Gastrocnemius medialis (tissue), 4 donors: Measurements from ENCODE around the gene KCNG4.

Experiments
- POLR2A ChIP-seq, 2 donors: fragments of 450-650 bp; IDR thresholded peaks; one replicate each; pipeline ENCODE4 v1.6.1; 2017; ENCODE audit warnings: antibody characterized with exemption in 2 of 2, mild to moderate bottlenecking in 2 of 2, moderate library complexity in 2 of 2
- TF ChIP-seq, protein P1 (sequence below), 5 experiments: fragments of 450-650 bp in 3 of 5; fragments of 200-600 bp in 2 of 5; sonication (generic) in 2 of 5; IDR thresholded peaks in 4 of 5; conservative IDR thresholded peaks in 1 of 5; 1 replicate in 4 of 5; 2 replicates in 1 of 5; pipeline ENCODE4 v1.5.1; 2016 to 2019; ENCODE audit warnings: antibody characterized with exemption in 5 of 5, mild to moderate bottlenecking in 3 of 5, moderate library complexity in 3 of 5

DNA sequence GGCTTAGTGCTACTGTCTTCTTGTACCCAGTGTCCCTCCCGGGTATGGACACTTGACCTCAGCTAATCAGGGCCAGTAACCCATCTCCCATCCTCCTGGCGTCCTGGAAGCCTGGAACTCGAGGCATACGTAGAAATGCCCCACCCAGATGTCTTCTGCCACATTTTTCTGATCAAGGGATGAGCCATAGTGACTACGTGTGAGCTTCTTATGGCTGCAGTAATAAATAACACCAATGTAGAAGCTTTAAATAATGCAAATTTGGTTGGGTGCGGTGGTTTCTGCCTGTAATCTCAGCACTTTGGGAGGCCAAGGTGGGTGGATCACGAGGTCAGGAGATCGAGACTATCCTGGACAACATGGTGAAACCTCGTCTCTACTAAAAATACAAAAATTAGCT is 3.0 kb upstream of the KCNG4 start:
- TF ChIP-seq, protein P1, sequence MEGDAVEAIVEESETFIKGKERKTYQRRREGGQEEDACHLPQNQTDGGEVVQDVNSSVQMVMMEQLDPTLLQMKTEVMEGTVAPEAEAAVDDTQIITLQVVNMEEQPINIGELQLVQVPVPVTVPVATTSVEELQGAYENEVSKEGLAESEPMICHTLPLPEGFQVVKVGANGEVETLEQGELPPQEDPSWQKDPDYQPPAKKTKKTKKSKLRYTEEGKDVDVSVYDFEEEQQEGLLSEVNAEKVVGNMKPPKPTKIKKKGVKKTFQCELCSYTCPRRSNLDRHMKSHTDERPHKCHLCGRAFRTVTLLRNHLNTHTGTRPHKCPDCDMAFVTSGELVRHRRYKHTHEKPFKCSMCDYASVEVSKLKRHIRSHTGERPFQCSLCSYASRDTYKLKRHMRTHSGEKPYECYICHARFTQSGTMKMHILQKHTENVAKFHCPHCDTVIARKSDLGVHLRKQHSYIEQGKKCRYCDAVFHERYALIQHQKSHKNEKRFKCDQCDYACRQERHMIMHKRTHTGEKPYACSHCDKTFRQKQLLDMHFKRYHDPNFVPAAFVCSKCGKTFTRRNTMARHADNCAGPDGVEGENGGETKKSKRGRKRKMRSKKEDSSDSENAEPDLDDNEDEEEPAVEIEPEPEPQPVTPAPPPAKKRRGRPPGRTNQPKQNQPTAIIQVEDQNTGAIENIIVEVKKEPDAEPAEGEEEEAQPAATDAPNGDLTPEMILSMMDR (IDR thresholded peaks at IDR 0.05 in 4 of 5, conservative IDR thresholded peaks at IDR 0.05 in 1 of 5) = no peak
- TF ChIP-seq POLR2A (IDR thresholded peaks at IDR 0.05) = no peak
